ENCODE data around the gene SYTL3. TPM values are rescaled to one million over a fixed set of nuclear protein-coding genes. Genes with fewer than 3 reads are reported as not detected.

Gene SYTL3
- total and polyA plus RNA-seq, 10 of the 15 experiments (the other 5 are each of a cell fraction or from before 2014, with no cell fraction given), result 3.3 to 12.1 (median 6.9) TPM

DNA sequence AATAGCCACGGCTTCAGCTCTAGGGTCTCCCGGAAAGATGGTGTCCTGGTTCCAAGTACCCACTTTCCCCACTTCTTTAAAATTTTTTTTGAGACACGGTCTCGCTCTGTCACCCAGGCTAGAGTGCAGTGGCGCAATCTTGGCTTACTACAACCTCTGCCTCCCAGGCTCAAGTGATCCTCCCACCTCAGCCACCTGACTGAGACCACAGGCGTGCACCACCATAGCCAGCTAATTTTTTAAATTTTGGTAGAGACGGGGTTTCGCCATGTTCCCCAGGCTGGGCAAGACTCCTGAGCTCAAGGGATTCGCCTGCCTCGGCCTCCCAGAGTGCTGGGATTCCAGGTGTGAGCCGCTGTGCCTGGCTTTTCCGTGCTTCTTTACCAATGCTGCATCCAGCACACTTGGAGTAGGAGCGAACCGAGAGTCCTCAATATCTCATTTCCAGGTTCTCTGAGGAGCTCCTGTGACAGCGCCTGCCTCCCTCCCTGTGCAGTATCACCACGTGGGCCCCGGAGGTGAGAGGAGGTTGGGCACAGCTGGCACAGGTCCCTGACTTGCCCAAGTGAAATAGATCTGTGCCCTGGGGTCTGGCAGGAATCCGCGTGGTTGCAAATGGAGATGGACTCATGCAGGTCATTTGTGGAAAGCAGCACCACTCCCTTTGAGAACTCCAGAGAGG is 132.0 kb downstream of the SYTL3 start (continued):
- TF ChIP-seq, protein P1, sequence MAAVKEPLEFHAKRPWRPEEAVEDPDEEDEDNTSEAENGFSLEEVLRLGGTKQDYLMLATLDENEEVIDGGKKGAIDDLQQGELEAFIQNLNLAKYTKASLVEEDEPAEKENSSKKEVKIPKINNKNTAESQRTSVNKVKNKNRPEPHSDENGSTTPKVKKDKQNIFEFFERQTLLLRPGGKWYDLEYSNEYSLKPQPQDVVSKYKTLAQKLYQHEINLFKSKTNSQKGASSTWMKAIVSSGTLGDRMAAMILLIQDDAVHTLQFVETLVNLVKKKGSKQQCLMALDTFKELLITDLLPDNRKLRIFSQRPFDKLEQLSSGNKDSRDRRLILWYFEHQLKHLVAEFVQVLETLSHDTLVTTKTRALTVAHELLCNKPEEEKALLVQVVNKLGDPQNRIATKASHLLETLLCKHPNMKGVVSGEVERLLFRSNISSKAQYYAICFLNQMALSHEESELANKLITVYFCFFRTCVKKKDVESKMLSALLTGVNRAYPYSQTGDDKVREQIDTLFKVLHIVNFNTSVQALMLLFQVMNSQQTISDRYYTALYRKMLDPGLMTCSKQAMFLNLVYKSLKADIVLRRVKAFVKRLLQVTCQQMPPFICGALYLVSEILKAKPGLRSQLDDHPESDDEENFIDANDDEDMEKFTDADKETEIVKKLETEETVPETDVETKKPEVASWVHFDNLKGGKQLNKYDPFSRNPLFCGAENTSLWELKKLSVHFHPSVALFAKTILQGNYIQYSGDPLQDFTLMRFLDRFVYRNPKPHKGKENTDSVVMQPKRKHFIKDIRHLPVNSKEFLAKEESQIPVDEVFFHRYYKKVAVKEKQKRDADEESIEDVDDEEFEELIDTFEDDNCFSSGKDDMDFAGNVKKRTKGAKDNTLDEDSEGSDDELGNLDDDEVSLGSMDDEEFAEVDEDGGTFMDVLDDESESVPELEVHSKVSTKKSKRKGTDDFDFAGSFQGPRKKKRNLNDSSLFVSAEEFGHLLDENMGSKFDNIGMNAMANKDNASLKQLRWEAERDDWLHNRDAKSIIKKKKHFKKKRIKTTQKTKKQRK (IDR thresholded peaks at IDR 0.05; ENCODE audit: low read depth, low read length), result no peak
- TF ChIP-seq CHD1 (IDR thresholded peaks at IDR 0.05; ENCODE audit: low read depth, low read length) (no peak), RUNX3 (IDR thresholded peaks at IDR 0.05; ENCODE audit: low read length) (no peak), CBX3 (IDR thresholded peaks at IDR 0.05; ENCODE audit: borderline replicate concordance, low read depth) (no peak), SMAD5 (IDR thresholded peaks at IDR 0.05; ENCODE audit: low read depth) (no peak), IRF3 (IDR thresholded peaks at IDR 0.05) (no peak), BMI1 (IDR thresholded peaks at IDR 0.05; ENCODE audit: borderline replicate concordance) (no peak), TCF12 (IDR thresholded peaks at IDR 0.05; ENCODE audit: low read depth, low read length) (no peak)

Measured in GM12878 (cell line).